ENCODE results near the gene SLC7A11. TPM values are rescaled to one million over a fixed set of nuclear protein-coding genes. Genes with fewer than 3 reads are reported as not detected.

The SLC7A11 gene
- total RNA-seq, 1 donor from 2014 or later = 26.5 TPM

DNA sequence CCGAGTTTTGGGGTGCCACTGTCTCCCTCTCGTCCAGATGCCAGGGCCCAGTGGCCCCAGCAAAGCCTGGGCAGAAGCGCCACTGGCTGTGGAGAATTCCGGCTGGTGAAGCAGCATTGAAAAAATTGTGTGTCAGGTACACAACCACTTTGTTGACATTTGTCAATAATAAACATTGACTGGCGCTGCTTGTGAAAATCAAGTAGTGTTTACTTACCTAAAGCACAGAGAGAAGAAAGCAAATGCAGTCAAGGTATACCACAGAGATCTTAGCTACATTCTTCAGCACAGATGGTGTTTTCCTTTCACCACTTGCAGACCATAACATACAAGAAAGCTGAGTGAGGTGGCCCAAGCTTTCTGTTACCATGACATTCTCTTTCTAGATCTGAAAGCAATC lies 14.5 kb upstream of the SLC7A11 start:
- H3K4me1 Mint-ChIP-seq (ENCODE audit: unreplicated experiment) = peaks cover 22% of the 10 kb centered on the region
- H3K4me3 Mint-ChIP-seq (ENCODE audit: unreplicated experiment) = no peak overlapping the region
- H3K27ac Mint-ChIP-seq (ENCODE audit: unreplicated experiment) = no peak overlapping the region
- H3K36me3 Mint-ChIP-seq (ENCODE audit: unreplicated experiment) = no peaks in the 10 kb centered on the region
- H3K27me3 Mint-ChIP-seq (ENCODE audit: unreplicated experiment) = no peaks in the 10 kb centered on the region
- TF ChIP-seq, protein P1, sequence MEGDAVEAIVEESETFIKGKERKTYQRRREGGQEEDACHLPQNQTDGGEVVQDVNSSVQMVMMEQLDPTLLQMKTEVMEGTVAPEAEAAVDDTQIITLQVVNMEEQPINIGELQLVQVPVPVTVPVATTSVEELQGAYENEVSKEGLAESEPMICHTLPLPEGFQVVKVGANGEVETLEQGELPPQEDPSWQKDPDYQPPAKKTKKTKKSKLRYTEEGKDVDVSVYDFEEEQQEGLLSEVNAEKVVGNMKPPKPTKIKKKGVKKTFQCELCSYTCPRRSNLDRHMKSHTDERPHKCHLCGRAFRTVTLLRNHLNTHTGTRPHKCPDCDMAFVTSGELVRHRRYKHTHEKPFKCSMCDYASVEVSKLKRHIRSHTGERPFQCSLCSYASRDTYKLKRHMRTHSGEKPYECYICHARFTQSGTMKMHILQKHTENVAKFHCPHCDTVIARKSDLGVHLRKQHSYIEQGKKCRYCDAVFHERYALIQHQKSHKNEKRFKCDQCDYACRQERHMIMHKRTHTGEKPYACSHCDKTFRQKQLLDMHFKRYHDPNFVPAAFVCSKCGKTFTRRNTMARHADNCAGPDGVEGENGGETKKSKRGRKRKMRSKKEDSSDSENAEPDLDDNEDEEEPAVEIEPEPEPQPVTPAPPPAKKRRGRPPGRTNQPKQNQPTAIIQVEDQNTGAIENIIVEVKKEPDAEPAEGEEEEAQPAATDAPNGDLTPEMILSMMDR (IDR thresholded peaks at IDR 0.05) = no peak
- DNase-seq (ENCODE audit: extremely low spot score, unreplicated experiment) = no peak
- H3K9me3 Mint-ChIP-seq (ENCODE audit: unreplicated experiment) = no peaks in the 10 kb centered on the region

DNA sequence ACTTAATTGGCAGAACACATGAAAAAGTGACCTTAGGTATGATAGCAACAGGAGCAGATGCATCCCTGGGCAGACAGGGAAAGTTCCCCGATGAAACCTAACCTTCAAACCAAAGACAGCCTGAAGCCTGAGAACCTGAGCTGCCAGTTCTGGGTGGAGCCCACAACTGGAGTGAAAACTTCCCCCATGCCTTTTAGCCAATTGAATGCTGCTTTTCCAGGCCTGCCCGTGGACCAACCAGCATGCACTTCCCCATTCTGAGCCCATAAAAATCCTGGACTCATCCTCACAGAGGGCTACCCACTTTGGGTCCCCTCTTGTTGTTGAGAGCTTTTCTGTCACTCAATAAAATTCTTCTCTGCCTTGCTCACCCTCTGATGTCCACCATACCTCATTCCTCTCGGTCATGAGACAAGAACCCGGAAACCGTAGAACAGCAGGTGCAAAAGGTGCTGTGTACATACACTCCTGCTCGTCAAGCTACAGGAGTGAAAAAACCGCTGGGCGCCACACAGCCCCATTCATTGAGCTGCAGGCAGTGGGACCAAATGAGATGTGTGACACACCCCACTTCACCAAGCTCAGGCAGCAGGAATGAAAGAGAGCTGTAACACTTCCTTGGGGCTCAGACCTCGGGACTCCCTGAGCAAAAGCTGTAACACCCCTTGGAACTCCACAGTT lies 13.9 kb upstream of the SLC7A11 start:
- Mint-ChIP-seq H3K9me3 (ENCODE audit: unreplicated experiment) (no peaks in the 10 kb centered on the region), H3K4me3 (ENCODE audit: unreplicated experiment) (no peak overlapping the region), H3K27me3 (ENCODE audit: unreplicated experiment) (no peaks in the 10 kb centered on the region), H3K27ac (ENCODE audit: unreplicated experiment) (no peak overlapping the region), H3K36me3 (ENCODE audit: unreplicated experiment) (no peaks in the 10 kb centered on the region), H3K4me1 (ENCODE audit: unreplicated experiment) (peaks cover 22% of the 10 kb centered on the region)
- no peak for DNase-seq (ENCODE audit: extremely low spot score, unreplicated experiment)
- TF ChIP-seq, protein P1 (IDR thresholded peaks at IDR 0.05) = no peak

DNA sequence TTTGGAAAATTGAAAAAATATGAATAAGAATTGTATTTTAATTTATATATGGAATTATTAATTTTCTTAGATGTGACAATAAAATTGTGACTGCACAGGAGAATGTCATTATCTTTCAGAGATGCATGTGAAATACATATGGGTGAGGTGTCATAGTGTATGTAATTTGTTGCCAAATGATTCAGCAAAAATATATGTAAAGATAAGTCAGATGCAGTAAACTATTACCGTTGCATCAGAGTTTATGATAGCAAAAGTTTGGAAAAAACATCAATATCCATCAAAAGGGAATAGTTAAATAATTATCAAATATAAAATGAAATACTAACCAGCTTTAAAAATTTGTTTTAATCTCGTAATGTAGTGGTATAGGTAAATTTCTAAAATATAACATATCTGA lies 10.4 kb upstream of the SLC7A11 start:
- H3K27ac Mint-ChIP-seq (ENCODE audit: unreplicated experiment) = no peak overlapping the region
- no peaks in the 10 kb centered on the region for H3K9me3 Mint-ChIP-seq (ENCODE audit: unreplicated experiment)
- no peak for DNase-seq (ENCODE audit: extremely low spot score, unreplicated experiment)
- peaks cover 15% of the 10 kb centered on the region for H3K4me1 Mint-ChIP-seq (ENCODE audit: unreplicated experiment)
- TF ChIP-seq, protein P1 (IDR thresholded peaks at IDR 0.05) = no peak
- no peaks in the 10 kb centered on the region for H3K27me3 Mint-ChIP-seq (ENCODE audit: unreplicated experiment)
- no peak overlapping the region for H3K4me3 Mint-ChIP-seq (ENCODE audit: unreplicated experiment)
- no peaks in the 10 kb centered on the region for H3K36me3 Mint-ChIP-seq (ENCODE audit: unreplicated experiment)

DNA sequence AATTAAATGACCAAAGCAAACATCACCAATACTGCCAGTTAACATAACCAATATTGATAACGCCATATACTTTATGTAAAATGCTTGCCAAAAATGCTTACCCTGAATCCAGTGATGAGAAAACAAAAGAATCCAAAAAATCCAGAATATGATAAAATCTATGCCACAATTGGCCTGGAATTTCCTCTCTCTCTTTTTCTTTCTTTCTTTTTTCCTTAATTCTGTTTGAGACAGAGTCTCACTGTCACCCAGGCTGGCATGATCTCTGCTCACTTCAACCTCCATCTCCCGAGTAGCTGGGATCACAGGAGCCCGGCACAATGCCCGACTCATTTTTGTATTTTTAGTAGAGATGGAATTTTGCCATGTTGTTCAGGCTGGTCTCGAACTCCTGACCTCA lies 9.8 kb upstream of the SLC7A11 start:
- Mint-ChIP-seq H3K27me3 (ENCODE audit: unreplicated experiment) (no peaks in the 10 kb centered on the region), H3K36me3 (ENCODE audit: unreplicated experiment) (no peaks in the 10 kb centered on the region), H3K4me3 (ENCODE audit: unreplicated experiment) (no peak overlapping the region), H3K27ac (ENCODE audit: unreplicated experiment) (peak overlapping the region; percentile 9), H3K4me1 (ENCODE audit: unreplicated experiment) (peaks cover 20% of the 10 kb centered on the region), H3K9me3 (ENCODE audit: unreplicated experiment) (no peaks in the 10 kb centered on the region)
- no peak for DNase-seq (ENCODE audit: extremely low spot score, unreplicated experiment)
- TF ChIP-seq, protein P1 (IDR thresholded peaks at IDR 0.05) = no peak

DNA sequence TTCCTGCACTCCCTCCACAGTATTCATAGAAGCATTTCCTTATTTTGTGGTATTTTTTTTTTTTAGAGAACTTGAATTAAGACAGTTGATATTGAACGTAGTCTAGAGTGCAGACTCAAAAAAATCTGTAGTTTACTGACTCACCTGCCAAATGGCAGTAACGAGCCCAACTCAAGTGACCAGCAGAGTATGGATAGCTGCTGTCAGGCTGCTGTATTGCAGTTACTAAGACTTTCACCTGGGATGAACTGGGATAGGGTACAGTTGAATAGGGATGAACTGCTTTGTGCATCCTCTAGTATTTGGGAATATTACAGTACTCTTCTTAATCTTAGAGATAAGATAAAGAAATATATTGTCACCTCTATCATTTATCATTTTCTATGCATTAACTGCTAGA lies 7.0 kb upstream of the SLC7A11 start:
- Mint-ChIP-seq H3K27ac (ENCODE audit: unreplicated experiment) (no peak overlapping the region), H3K36me3 (ENCODE audit: unreplicated experiment) (no peaks in the 10 kb centered on the region), H3K27me3 (ENCODE audit: unreplicated experiment) (no peaks in the 10 kb centered on the region), H3K9me3 (ENCODE audit: unreplicated experiment) (no peaks in the 10 kb centered on the region), H3K4me3 (ENCODE audit: unreplicated experiment) (no peak overlapping the region), H3K4me1 (ENCODE audit: unreplicated experiment) (peaks cover 20% of the 10 kb centered on the region)
- TF ChIP-seq, protein P1 (IDR thresholded peaks at IDR 0.05) = no peak
- no peak for DNase-seq (ENCODE audit: extremely low spot score, unreplicated experiment)

All from osteocyte (in vitro differentiated cells).